ENCODE measurements around the gene DEUP1. TPM values are rescaled to one million over a fixed set of nuclear protein-coding genes. Genes with fewer than 3 reads are reported as not detected.

DEUP1 gene
- total RNA-seq, 2 experiments from 2014 or later: not detected

GRCh38 chr11:93320230-93320629 lies 10.3 kb upstream of the DEUP1 start:
- peaks cover 5% of the 10 kb centered on the region for H3K36me3 Mint-ChIP-seq (ENCODE audit: low read depth)
- ChIA-PET CTCF (no interaction called here), POLR2A (no interaction called here)
- no peak overlapping the region for H3K4me3 Mint-ChIP-seq
- no peaks in the 10 kb centered on the region for H3K27me3 ChIP-seq (ENCODE audit: control insufficient read depth in 1 of 2, insufficient read depth in 2 of 2, low read length in 2 of 2)
- H3K27ac Mint-ChIP-seq: no peak overlapping the region
- peaks cover 6% of the 10 kb centered on the region for H3K27me3 Mint-ChIP-seq
- no peak overlapping the region for H3K27ac ChIP-seq (ENCODE audit: low read depth in 1 of 2, low read length in 2 of 2)
- intact Hi-C loops (cut with DNase I, micrococcal nuclease): no loop called here
- no peak for TF ChIP-seq CTCF (IDR thresholded peaks at IDR 0.05)
- H3K4me3 ChIP-seq (ENCODE audit: low read length): no peak overlapping the region
- ATAC-seq (ENCODE audit: poor library complexity) (no peak), DNase-seq (no peak)
- peaks cover 19% of the 10 kb centered on the region for H3K9me3 Mint-ChIP-seq
- H3K9me3 ChIP-seq (ENCODE audit: control insufficient read depth in 1 of 2, insufficient read depth in 1 of 2, low read length in 2 of 2): no peaks in the 10 kb centered on the region
- no peaks in the 10 kb centered on the region for H3K4me1 Mint-ChIP-seq (ENCODE audit: low read depth)
- no peaks in the 10 kb centered on the region for H3K4me1 ChIP-seq (ENCODE audit: insufficient read depth, low read length)
- H3K36me3 ChIP-seq (ENCODE audit: insufficient read depth, low read length): no peaks in the 10 kb centered on the region

- Histone ChIP-seq H3K4me3 (ENCODE audit: low read length) (no peak overlapping the region), H3K27ac (ENCODE audit: low read depth in 1 of 2, low read length in 2 of 2) (no peak overlapping the region), H3K27me3 (ENCODE audit: control insufficient read depth in 1 of 2, insufficient read depth in 2 of 2, low read length in 2 of 2) (no peaks in the 10 kb centered on the region), H3K9me3 (ENCODE audit: control insufficient read depth in 1 of 2, insufficient read depth in 1 of 2, low read length in 2 of 2) (no peaks in the 10 kb centered on the region), H3K4me1 (ENCODE audit: insufficient read depth, low read length) (no peaks in the 10 kb centered on the region), H3K36me3 (ENCODE audit: insufficient read depth, low read length) (no peaks in the 10 kb centered on the region)
- Mint-ChIP-seq H3K27ac (no peak overlapping the region), H3K36me3 (ENCODE audit: low read depth) (no peaks in the 10 kb centered on the region), H3K27me3 (peaks cover 6% of the 10 kb centered on the region), H3K9me3 (peaks cover 13% of the 10 kb centered on the region), H3K4me1 (ENCODE audit: low read depth) (no peaks in the 10 kb centered on the region), H3K4me3 (no peak overlapping the region)
- ATAC-seq (ENCODE audit: poor library complexity) (no peak), DNase-seq (no peak)
- POLR2A ChIA-PET: no interaction called here
- TF ChIP-seq CTCF (IDR thresholded peaks at IDR 0.05): no peak
- intact Hi-C loops (cut with DNase I, micrococcal nuclease): no loop called here
- CTCF ChIA-PET: no interaction called here
Observed at GRCh38 chr11:93322207-93322606, 8.3 kb upstream of the DEUP1 start.

GRCh38 chr11:93323747-93324146 lies 6.8 kb upstream of the DEUP1 start:
- H3K27me3 ChIP-seq (ENCODE audit: control insufficient read depth in 1 of 2, insufficient read depth in 2 of 2, low read length in 2 of 2): peaks cover 0 to 4% of the 10 kb centered on the region in 2 experiments
- no peak overlapping the region for H3K27ac Mint-ChIP-seq
- H3K4me3 ChIP-seq (ENCODE audit: low read length): no peak overlapping the region
- no peaks in the 10 kb centered on the region for H3K4me1 ChIP-seq (ENCODE audit: insufficient read depth, low read length)
- no peaks in the 10 kb centered on the region for H3K36me3 ChIP-seq (ENCODE audit: insufficient read depth, low read length)
- intact Hi-C loops (cut with DNase I, micrococcal nuclease): no loop called here
- POLR2A ChIA-PET: no interaction called here
- no peak for DNase-seq
- no peak overlapping the region for H3K4me3 Mint-ChIP-seq
- H3K27me3 Mint-ChIP-seq: peaks cover 14% of the 10 kb centered on the region
- ATAC-seq (ENCODE audit: poor library complexity): no peak
- H3K9me3 ChIP-seq (ENCODE audit: control insufficient read depth in 1 of 2, insufficient read depth in 1 of 2, low read length in 2 of 2): no peaks in the 10 kb centered on the region
- peaks cover 7% of the 10 kb centered on the region for H3K9me3 Mint-ChIP-seq
- H3K4me1 Mint-ChIP-seq (ENCODE audit: low read depth): no peaks in the 10 kb centered on the region
- CTCF ChIA-PET: no interaction called here
- H3K27ac ChIP-seq (ENCODE audit: low read depth in 1 of 2, low read length in 2 of 2): no peak overlapping the region
- TF ChIP-seq CTCF (IDR thresholded peaks at IDR 0.05): no peak
- H3K36me3 Mint-ChIP-seq (ENCODE audit: low read depth): no peaks in the 10 kb centered on the region

Data from CD4-positive, alpha-beta T cell (primary cell).